Measurements from ENCODE around the gene PTPA. TPM values are rescaled to one million over a fixed set of nuclear protein-coding genes. Genes with fewer than 3 reads are reported as not detected.

PTPA gene
- total and polyA plus RNA-seq, 2 experiments from 2014 or later, result 60.8 to 113 TPM

DNA sequence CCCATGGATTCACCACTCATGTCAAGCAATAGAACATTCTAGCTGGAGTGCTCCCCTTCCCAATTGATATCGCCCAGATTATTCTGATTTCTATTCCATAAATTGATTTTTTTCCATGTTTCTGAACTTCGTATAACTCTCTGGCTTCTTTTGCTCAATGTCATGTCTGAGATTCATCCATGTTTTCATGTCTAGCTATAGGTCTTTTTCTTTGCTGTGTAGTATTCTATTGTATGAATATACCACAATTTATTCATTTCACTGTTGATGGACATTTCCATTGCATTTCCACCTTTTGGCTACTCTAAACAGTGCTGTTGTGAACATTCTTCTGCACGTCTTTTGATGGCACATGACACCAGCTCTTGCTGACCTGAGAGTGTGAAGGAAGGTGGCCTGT lies 19.6 kb downstream of the PTPA start:
- Histone ChIP-seq H4K20me1 (ENCODE audit: insufficient read depth) (no peaks in the 10 kb centered on the region), H3K9ac (no peak overlapping the region), H3K9me3 (ENCODE audit: low read depth) (no peaks in the 10 kb centered on the region), H3K79me2 (ENCODE audit: insufficient read depth) (no peaks in the 10 kb centered on the region; the same call in 1 of the 2 replicates), H3F3A (ENCODE audit: insufficient read depth) (no peaks in the 10 kb centered on the region), H3K4me1 (ENCODE audit: insufficient read depth) (peaks cover 1% of the 10 kb centered on the region; the same call in 1 of the 2 replicates), H3K27me3 (replicated peaks; ENCODE audit: insufficient read depth) (no peaks in the 10 kb centered on the region), H3K4me3 (no peak overlapping the region), H3K36me3 (ENCODE audit: low read depth) (peaks cover 2% of the 10 kb centered on the region; the same call in 1 of the 2 replicates), H3K9me2 (ENCODE audit: insufficient read depth) (no peaks in the 10 kb centered on the region), H2AFZ (no peak overlapping the region), H3K4me2 (ENCODE audit: unreplicated experiment) (no peak overlapping the region), H3K27ac (no peak overlapping the region)
- in situ Hi-C loops (cut with MboI), result loop anchor here (5.0 to 10.0 kb wide), 2 partner anchors 487 to 654 kb away; no protein-coding TSS in a partner anchor
- no peak for DNase-seq
- TF ChIP-seq EZH2 (IDR thresholded peaks at IDR 0.05; ENCODE audit: insufficient read depth, poor library complexity, severe bottlenecking), result no peak
- no peak for TF ChIP-seq EZH2phosphoT487 (IDR thresholded peaks at IDR 0.05; ENCODE audit: insufficient read depth, low read depth)
- 65 to 66% methylated on average over 3 of the region's 3 CpGs for WGBS, 2 experiments (ENCODE audit: low coverage in 1 of 2, low lambda C conversion rate in 2 of 2, missing lambda C conversion rate in 2 of 2)

DNA sequence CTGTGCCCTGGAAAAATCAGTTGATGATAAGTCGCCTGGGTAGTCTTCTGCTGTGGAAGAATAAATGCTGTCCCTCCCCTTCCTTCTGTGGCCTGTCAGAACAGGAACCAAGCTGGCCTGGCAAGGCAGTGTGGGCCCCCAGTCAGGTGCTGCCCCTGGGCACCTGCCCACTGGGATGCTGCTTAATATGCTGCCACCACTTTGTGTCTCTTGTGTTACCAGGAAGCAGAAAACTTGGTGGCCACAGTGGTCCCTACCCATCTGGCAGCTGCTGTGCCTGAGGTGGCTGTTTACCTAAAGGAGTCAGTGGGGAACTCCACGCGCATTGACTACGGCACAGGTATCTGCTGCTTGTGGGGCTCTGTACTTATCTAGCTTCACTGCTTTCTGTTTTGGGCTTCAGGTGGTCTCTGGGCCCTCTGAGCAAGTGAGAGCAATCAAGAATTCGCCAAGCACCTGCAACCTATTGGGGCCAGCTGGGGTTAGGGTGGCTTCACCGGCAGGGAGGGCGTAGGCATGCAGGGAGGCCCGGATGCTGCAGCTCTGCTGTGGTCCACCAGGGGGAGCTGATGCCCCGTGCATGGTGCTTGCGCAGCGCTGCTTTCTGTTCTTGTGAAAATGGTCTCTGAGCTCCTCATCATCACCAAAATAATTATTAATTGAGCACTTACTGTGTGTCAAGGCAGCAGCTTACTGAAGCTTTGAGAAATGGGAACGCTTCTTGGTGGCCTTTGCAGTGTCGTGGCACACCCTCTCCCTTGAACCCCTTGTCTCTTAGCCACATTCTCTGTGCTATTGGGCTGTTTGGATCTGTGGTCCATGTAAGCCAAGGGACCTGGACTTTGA lies 20.3 kb downstream of the PTPA start:
- peak; percentile 77 for DNase-seq
- H3K4me3 ChIP-seq, result no peak overlapping the region
- no peak overlapping the region for H3K9ac ChIP-seq

DNA sequence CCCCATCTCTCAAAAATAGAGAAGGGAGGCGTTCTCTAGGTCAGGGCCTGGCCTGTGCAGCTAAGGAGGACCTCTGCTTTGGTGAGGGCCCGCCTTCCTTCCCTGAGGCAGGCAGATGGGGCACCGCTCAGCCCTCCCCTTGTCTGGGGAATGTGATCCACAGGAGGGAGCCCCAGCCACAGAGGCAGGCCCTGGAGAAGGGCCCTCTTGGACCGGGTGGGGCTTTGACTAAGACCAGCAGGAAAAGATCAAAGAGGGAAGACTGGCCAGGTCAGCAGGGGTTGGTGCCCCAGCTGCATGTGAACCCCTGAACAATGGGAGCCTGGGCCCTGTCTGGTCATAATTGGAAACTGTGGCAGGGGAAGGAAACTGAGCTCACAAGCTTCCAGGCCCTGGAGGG lies 21.9 kb downstream of the PTPA start:
- in situ Hi-C loops (cut with MboI), result loop anchor here (5.0 to 10.0 kb wide), 2 partner anchors 484 to 652 kb away; no protein-coding TSS in a partner anchor
- WGBS, 2 experiments (ENCODE audit: low coverage in 1 of 2, low lambda C conversion rate in 2 of 2, missing lambda C conversion rate in 2 of 2), result 76 to 81% methylated on average over 4 of the region's 4 CpGs
- no peaks in the 10 kb centered on the region for H3K27me3 ChIP-seq (replicated peaks; ENCODE audit: insufficient read depth)
- H3K9ac ChIP-seq, result no peak overlapping the region
- DNase-seq, result no peak
- no peaks in the 10 kb centered on the region; the same call in none of the 2 replicates for H3F3A ChIP-seq (ENCODE audit: insufficient read depth)
- peaks cover 4% of the 10 kb centered on the region for H3K4me1 ChIP-seq (ENCODE audit: insufficient read depth)
- no peak overlapping the region for H3K4me3 ChIP-seq
- no peak overlapping the region for H3K4me2 ChIP-seq (ENCODE audit: unreplicated experiment)
- H3K36me3 ChIP-seq (ENCODE audit: low read depth), result no peaks in the 10 kb centered on the region
- no peaks in the 10 kb centered on the region for H4K20me1 ChIP-seq (ENCODE audit: insufficient read depth)
- H3K79me2 ChIP-seq (ENCODE audit: insufficient read depth), result no peaks in the 10 kb centered on the region
- TF ChIP-seq EZH2 (IDR thresholded peaks at IDR 0.05; ENCODE audit: insufficient read depth, poor library complexity, severe bottlenecking) (no peak), EZH2phosphoT487 (IDR thresholded peaks at IDR 0.05; ENCODE audit: insufficient read depth, low read depth) (no peak)
- no peaks in the 10 kb centered on the region for H3K9me2 ChIP-seq (ENCODE audit: insufficient read depth)
- no peak overlapping the region for H2AFZ ChIP-seq
- H3K9me3 ChIP-seq (ENCODE audit: low read depth), result no peaks in the 10 kb centered on the region
- H3K27ac ChIP-seq, result no peak overlapping the region

More for the DNA sequence above, 20.3 kb downstream of the PTPA start:
- no peaks in the 10 kb centered on the region for H3K27me3 ChIP-seq (replicated peaks; ENCODE audit: insufficient read depth)
- no peaks in the 10 kb centered on the region for H4K20me1 ChIP-seq (ENCODE audit: insufficient read depth)
- no peak overlapping the region for H2AFZ ChIP-seq
- H3K27ac ChIP-seq, result no peak overlapping the region
- no peaks in the 10 kb centered on the region for H3F3A ChIP-seq (ENCODE audit: insufficient read depth)
- in situ Hi-C loops (cut with MboI), result loop anchor here (5.0 to 10.0 kb wide), 2 partner anchors 486 to 653 kb away; no protein-coding TSS in a partner anchor
- TF ChIP-seq EZH2phosphoT487 (IDR thresholded peaks at IDR 0.05; ENCODE audit: insufficient read depth, low read depth) (no peak), EZH2 (IDR thresholded peaks at IDR 0.05; ENCODE audit: insufficient read depth, poor library complexity, severe bottlenecking) (no peak)
- H3K9me2 ChIP-seq (ENCODE audit: insufficient read depth), result no peaks in the 10 kb centered on the region
- no peaks in the 10 kb centered on the region for H3K9me3 ChIP-seq (ENCODE audit: low read depth)
- H3K79me2 ChIP-seq (ENCODE audit: insufficient read depth), result no peaks in the 10 kb centered on the region; the same call in 1 of the 2 replicates
- 34 to 44% methylated on average over 12 to 13 of the region's 13 CpGs for WGBS, 2 experiments (ENCODE audit: low coverage in 1 of 2, low lambda C conversion rate in 2 of 2, missing lambda C conversion rate in 2 of 2)
- no peaks in the 10 kb centered on the region for H3K4me1 ChIP-seq (ENCODE audit: insufficient read depth)
- H3K4me2 ChIP-seq (ENCODE audit: unreplicated experiment), result no peak overlapping the region
- peaks cover 2% of the 10 kb centered on the region; the same call in 1 of the 2 replicates for H3K36me3 ChIP-seq (ENCODE audit: low read depth)

DNA sequence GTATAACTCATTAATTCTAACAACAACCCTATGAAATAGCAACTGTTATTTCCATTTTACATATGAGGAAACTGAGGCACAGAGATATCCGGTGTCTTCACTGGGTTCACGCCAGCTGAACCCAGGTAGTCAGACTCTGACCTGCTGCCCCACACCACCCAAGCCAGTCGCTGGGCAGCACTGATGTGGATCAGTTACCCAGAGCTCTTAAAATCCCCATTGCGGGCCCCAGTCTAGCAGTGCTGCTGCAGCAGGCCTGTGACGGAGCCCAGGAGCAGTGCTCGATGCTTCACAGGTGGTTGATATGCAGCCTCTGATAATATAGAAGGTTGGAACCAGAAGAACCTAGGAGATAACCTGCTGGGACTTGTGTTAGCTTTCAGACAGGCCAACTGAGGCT lies 24.3 kb downstream of the PTPA start:
- Histone ChIP-seq H4K20me1 (ENCODE audit: insufficient read depth) (no peaks in the 10 kb centered on the region), H3K27ac (no peak overlapping the region), H3K79me2 (ENCODE audit: insufficient read depth) (no peaks in the 10 kb centered on the region), H3K4me1 (ENCODE audit: insufficient read depth) (peaks cover 23% of the 10 kb centered on the region), H3K4me2 (ENCODE audit: unreplicated experiment) (no peak overlapping the region), H3F3A (ENCODE audit: insufficient read depth) (peaks cover 9% of the 10 kb centered on the region), H3K9ac (no peak overlapping the region), H3K9me3 (ENCODE audit: low read depth) (no peaks in the 10 kb centered on the region), H3K27me3 (replicated peaks; ENCODE audit: insufficient read depth) (no peaks in the 10 kb centered on the region), H2AFZ (no peak overlapping the region), H3K36me3 (ENCODE audit: low read depth) (no peaks in the 10 kb centered on the region), H3K4me3 (no peak overlapping the region), H3K9me2 (ENCODE audit: insufficient read depth) (no peaks in the 10 kb centered on the region)
- no peak for DNase-seq
- WGBS, 2 experiments (ENCODE audit: low coverage in 1 of 2, low lambda C conversion rate in 2 of 2, missing lambda C conversion rate in 2 of 2), result 84 to 87% methylated on average over 6 of the region's 6 CpGs
- no peak for TF ChIP-seq EZH2phosphoT487 (IDR thresholded peaks at IDR 0.05; ENCODE audit: insufficient read depth, low read depth)
- no peak for TF ChIP-seq EZH2 (IDR thresholded peaks at IDR 0.05; ENCODE audit: insufficient read depth, poor library complexity, severe bottlenecking)
- in situ Hi-C loops (cut with MboI), result loop anchor here (10.0 kb wide), 1 partner anchor 649 kb away; no protein-coding TSS in a partner anchor

All from GM23248 (cell line).